Measurements from ENCODE around the gene OSBPL8.
"Not testable (repeated sequence)": the region's sequence is repeated elsewhere in the genome, so short reads cannot be mapped to it uniquely, and the experiment has no call there.

Gene OSBPL8

GRCh38 chr12:76503957-76504356, 55.6 kb downstream of the OSBPL8 start:
- DNase-seq (ENCODE audit: low read depth) = no peak
- H3K4me3 ChIP-seq (ENCODE audit: low read depth, low read length) = no peak overlapping the region
- no peak for TF ChIP-seq CTCF (IDR thresholded peaks at IDR 0.05; ENCODE audit: low read depth, low read length, missing control alignments)

GRCh38 chr12:76501390-76501789, 58.2 kb downstream of the OSBPL8 start:
- no peak overlapping the region for H3K4me3 ChIP-seq (ENCODE audit: low read depth, low read length)
- no peak for DNase-seq (ENCODE audit: low read depth)
- no peak for TF ChIP-seq CTCF (IDR thresholded peaks at IDR 0.05; ENCODE audit: low read depth, low read length, missing control alignments)

- not testable (repeated sequence) for H3K4me3 ChIP-seq (ENCODE audit: low read depth, low read length); DNase-seq (ENCODE audit: low read depth)
Measured at GRCh38 chr12:76499136-76499535, 60.4 kb downstream of the OSBPL8 start.

- TF ChIP-seq CTCF (IDR thresholded peaks at IDR 0.05; ENCODE audit: low read depth, low read length, missing control alignments) = no peak
- no peak for DNase-seq (ENCODE audit: low read depth)
- no peak overlapping the region for H3K4me3 ChIP-seq (ENCODE audit: low read depth, low read length)
Measured at GRCh38 chr12:76495556-76495955, 64.0 kb downstream of the OSBPL8 start.

GRCh38 chr12:76491292-76491691, 68.3 kb downstream of the OSBPL8 start:
- no peak for DNase-seq (ENCODE audit: low read depth)
- H3K4me3 ChIP-seq (ENCODE audit: low read depth, low read length) = no peak overlapping the region
- no peak for TF ChIP-seq CTCF (IDR thresholded peaks at IDR 0.05; ENCODE audit: low read depth, low read length, missing control alignments)

- H3K4me3 ChIP-seq (ENCODE audit: low read depth, low read length) = no peak overlapping the region
- no peak for DNase-seq (ENCODE audit: low read depth)
- no peak for TF ChIP-seq CTCF (IDR thresholded peaks at IDR 0.05; ENCODE audit: low read depth, low read length, missing control alignments)
Measured at GRCh38 chr12:76490763-76491162, 68.8 kb downstream of the OSBPL8 start.

GRCh38 chr12:76489737-76490136, 69.8 kb downstream of the OSBPL8 start:
- TF ChIP-seq CTCF (IDR thresholded peaks at IDR 0.05; ENCODE audit: low read depth, low read length, missing control alignments) = no peak
- H3K4me3 ChIP-seq (ENCODE audit: low read depth, low read length) = no peak overlapping the region
- no peak for DNase-seq (ENCODE audit: low read depth)

- DNase-seq (ENCODE audit: low read depth) = no peak
- no peak for TF ChIP-seq CTCF (IDR thresholded peaks at IDR 0.05; ENCODE audit: low read depth, low read length, missing control alignments)
- H3K4me3 ChIP-seq (ENCODE audit: low read depth, low read length) = no peak overlapping the region
Measured at GRCh38 chr12:76486011-76486410, 73.6 kb downstream of the OSBPL8 start.

Data from GM12864 (cell line).